HG03460 (cell line): Measurements from ENCODE around the gene RBM24.
"Not testable (repeated sequence)": the region's sequence is repeated elsewhere in the genome, so short reads cannot be mapped to it uniquely, and the experiment has no call there.

ENCODE experiments used
- ATAC-seq: cut with Tn5 transposase; IDR thresholded peaks from one replicate; pipeline ENCODE4 v1.9.1; 2021; ENCODE audit not compliant: unreplicated experiment

Gene RBM24

DNA sequence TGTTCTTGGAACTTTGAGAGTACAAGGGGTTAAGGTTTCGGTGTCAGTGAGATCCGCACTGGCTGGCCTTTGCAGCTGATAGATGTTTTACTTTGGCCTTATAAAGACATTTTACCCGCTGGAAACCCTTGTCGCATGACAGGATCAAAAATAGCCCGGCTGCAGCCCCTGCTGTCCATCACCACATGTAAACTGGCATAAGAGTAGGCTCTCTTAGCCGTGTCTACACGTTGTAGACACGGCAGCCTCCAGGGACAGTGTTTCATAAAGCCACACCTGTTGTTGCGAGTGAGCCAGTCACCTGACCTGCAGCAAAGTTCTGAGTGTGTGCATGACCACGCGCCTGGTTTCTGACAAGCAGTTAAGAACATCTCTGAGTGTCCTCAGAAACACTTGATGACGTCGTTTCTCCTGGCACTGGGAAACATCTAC lies 8.5 kb downstream of the RBM24 start:
- ATAC-seq: no peak

- no peak for ATAC-seq
Measured at GRCh38 chr6:17291778-17292177, 10.6 kb downstream of the RBM24 start.

DNA sequence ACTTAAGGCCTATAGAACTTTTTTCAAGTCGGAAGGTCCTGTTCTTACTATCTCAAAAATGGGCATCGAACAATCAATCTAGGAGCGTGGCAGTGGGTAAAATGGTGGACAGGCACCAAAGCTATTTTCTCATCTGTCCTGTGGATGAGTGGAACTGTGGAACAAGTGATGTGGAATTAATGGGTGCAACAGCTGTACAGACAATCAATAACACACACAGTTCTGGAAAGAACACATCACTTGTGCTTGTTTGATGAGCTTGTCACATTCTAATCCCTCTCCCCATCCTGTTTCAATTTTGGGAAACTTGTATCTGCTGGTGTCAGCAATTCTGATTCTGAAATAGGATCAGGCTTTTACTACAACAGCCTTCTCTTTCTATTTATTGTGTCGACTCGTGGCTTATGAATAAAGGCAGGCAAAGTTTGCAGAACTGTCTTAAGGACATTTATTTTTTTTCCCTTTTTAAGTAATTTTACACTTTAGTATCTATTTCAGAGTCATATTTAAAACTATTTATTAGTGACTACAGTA lies 11.5 kb downstream of the RBM24 start:
- ATAC-seq: no peak

- ATAC-seq: no peak
Measured at GRCh38 chr6:17293395-17293794, 12.2 kb downstream of the RBM24 start.

DNA sequence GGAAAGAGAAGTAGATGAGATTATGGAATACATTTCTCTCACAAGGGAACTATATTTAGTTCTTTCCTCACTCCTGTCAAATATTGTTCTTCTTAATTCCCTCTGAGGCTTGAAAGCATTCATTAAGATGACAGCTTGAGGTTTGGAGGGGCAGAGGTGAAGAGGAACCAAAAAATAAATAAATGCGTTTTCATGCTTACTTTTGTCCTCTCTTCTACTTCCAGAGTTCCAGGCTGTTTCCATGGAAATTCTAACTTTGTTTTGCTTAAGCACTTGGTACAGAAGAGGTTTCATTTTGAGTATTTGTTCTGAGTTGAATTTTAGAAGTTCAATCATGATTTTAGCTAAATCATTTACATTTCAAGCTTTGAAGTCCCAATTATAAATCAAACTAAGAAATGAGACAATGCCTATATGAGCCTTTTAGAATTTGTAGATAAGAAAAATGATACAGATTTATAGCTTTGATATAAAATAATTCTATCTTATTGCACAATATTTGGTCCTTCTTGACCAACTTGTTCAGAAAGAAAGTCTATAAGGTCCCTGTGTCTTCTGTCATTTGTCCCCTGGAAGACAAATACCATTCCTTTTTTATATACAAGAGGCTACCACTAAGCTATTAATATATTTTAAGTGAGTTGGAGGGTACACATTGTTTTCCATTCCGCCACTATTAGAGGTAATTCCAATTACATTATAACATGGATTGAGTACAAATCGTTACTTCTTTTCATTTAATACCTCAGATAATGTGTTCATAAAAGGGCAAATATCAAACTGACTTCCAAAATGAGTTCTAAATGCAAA lies 16.3 kb downstream of the RBM24 start:
- no peak for ATAC-seq

DNA sequence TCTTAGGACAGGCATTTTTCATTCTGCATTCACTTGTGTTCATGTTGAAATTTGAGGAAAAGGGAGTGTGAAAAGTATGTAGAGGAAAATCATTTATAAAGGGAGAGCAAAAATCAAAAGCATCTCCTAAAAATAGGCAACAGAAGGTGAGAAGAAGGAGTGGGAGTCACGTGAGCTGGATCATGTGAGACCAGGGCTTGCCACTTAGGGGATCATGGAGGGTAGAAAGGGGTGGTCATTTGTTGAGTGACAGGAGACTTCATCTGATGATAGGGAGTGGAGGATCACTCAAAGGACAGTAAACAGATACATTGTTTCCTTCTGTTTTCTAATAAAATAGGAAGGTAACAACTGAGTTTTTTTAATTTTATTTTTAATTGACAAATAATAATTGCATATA lies 17.1 kb downstream of the RBM24 start:
- ATAC-seq: no peak

GRCh38 chr6:17299222-17299621 lies 18.1 kb downstream of the RBM24 start:
- no peak for ATAC-seq

DNA sequence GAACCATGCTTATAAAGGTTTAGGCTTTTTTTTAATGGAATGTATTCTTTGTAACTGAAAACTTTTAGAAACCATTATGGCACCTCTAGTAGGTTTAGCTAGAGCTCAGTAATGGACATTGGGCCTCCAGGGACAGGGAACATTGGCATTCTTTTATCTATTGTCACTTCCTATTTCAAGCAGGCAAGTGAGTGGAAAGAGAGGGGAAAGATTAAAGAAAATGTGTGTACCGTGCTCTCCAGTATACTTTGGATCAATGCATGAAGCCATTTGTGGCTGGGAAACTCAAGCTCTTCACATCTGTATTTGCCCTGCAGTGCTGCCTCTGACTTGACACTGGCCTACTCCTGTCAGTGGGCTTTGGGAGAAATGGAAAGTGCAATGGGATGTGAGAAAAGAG lies 18.6 kb downstream of the RBM24 start:
- no peak for ATAC-seq

DNA sequence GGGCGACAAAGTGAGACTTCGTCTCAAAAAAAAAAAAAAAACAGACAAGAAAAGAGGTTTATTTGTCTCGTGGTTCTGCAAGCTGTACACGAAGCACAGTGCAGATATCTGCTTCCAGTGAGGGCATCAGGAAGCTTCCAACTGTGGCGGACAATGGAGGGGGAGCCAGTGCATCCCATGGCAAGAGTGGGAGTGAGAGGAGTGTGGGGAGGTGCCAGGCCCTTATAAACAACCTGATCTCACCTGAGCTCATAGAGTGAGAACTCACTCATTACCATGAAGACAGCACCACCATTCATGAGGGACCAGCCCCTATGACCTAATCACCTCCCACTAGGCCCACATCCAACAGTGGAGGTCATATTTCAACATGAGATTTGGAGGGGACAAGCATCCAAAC lies 19.5 kb downstream of the RBM24 start:
- ATAC-seq: no peak

GRCh38 chr6:17303444-17303843 lies 22.3 kb downstream of the RBM24 start:
- no peak for ATAC-seq

GRCh38 chr6:17305219-17306001 lies 24.2 kb downstream of the RBM24 start:
- no peak for ATAC-seq

- no peak for ATAC-seq
Measured at GRCh38 chr6:17311595-17312311, 30.6 kb downstream of the RBM24 start.

DNA sequence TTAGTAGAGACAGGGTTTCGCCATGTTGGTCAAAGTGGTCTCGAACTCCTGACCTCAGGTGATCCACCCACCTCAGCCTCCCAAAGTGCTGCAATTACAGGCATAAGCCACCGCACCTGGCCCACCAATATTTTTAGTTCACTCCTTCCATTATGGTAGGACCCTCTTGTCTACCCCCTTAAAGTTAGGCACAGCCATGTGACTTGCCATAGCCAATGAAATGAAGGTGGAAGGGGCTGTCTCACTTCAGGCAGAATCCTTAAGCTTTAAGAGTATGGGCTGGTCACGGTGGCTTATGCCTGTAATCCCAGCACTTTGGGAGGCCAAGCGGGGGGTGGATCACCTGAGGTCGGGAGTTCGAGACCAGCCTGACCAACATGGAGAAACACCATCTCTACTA lies 32.1 kb downstream of the RBM24 start:
- not testable (repeated sequence) for ATAC-seq

DNA sequence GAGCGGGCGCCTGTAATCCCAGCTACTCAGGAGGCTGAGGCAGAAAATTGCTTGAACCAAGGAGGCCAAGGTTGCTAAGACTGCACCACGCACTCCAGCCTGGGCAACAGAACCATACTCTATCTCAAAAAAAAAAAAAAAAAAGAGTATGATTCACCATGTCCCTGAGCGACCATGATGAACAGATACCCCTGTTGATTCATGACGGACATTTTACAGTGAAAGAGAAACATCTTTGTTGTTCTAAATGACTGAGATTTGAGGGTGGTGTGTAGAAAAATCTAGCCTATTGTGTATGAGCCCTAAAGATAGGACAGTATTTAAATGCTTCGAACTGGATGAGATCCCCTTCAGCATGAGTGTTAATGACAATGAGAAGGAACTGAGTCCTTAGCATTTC lies 32.8 kb downstream of the RBM24 start:
- ATAC-seq: no peak

GRCh38 chr6:17315262-17315661 lies 34.1 kb downstream of the RBM24 start:
- no peak for ATAC-seq

DNA sequence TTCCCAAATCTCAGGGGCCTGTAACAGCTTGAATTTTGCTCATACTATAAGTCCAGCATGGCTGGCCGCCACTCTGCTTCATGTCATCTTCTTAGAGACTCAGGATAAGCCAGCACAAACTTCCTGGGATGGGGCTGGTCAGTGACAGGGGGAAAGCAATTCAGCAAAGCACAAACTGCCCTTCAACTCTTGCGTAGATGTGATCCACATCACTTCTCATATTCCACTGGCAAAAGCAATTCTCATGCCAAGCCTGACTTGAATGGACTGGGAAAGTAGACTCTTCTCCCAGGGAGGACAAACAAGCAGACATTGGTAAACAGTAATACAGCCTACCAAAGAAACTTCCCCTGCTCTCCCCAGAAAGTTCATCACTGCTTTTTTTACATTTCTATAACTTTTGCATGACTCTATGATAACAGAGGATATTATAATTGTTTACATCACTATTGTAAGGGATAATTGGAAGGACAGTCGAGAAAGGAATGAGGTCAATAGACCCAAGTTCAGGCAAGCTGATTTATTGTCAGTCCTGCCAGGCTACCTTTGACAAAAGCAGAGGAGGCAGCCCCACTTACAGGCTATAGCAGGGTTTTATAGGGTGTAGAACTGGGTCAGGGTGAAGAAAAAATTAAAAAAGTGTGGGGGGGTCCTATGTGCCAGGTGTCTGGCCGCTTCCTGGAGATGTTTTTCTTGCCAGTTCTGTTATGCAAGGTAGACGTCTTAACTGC lies 37.4 kb downstream of the RBM24 start:
- no peak for ATAC-seq

- ATAC-seq: not testable (repeated sequence)
Measured at GRCh38 chr6:17320266-17320665, 39.1 kb downstream of the RBM24 start.

DNA sequence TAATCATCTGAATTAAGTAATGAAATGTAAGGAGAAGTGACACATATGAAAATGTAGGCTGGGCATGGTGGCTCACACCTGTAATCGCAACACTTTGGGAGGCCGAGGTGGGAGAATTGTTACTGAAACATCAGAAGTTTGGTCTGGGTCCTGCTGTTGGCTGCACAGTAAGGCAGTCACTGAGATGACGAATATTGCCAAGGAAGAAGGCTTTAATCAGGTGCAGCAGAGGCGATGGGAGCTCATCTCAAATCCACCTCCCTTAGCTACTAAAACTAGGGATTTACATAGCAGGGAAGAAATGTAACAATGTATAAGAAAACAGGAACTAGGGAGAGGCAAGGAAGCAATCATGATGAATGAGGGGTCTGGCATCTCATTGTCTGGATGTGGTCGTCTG lies 50.1 kb downstream of the RBM24 start:
- ATAC-seq: no peak

DNA sequence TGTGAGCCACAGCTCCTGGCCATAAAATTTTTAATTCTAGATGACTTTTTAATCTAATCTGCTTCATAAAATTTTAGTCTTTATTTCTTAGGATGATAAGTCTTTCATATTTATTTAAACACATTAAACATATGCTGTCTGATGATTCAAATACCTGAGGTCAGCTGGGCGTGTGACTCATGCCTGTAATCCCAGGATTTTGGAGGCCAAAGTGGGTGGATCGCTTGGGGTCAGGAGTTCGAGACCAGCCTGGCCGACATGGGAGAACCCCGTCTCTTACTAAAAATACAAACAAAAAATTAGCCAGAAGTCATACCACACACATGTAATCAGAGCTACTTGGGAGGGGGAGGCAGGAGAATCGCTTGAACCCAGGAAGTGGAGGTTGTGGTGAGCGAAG lies 53.1 kb downstream of the RBM24 start:
- ATAC-seq: no peak

DNA sequence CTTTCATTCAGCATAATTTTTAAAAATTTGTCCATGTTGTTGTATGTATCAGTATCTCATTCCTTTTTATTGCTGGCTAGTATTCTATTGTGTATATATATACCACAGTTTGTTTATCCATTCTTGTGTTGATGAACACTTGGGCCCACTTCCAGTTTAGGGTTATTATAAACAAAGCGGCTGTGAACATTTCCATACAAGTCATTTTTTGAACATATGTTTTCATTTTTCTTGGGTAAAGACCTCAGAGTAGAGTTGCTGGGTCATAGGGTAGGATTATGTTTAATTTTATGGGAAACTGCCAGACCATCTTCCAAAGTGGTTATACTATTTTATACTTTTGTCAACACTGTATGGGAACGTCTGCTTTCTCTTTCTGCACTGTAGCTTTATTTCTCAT lies 55.3 kb downstream of the RBM24 start:
- no peak for ATAC-seq

- ATAC-seq: no peak
Measured at GRCh38 chr6:17339308-17339670, 58.1 kb downstream of the RBM24 start.
